Activated CD8-positive, alpha-beta memory T cell treated with anti-CD3 and anti-CD28 coated beads, Interleukin-2, amount 50 U/mL, for 4 hours (primary cell): ENCODE data around the gene DPYSL3.

Experiments used
- DNase-seq: peaks from one replicate; pipeline ENCODE4 v3.0.0-alpha.2; 2020

The DPYSL3 gene

DNA sequence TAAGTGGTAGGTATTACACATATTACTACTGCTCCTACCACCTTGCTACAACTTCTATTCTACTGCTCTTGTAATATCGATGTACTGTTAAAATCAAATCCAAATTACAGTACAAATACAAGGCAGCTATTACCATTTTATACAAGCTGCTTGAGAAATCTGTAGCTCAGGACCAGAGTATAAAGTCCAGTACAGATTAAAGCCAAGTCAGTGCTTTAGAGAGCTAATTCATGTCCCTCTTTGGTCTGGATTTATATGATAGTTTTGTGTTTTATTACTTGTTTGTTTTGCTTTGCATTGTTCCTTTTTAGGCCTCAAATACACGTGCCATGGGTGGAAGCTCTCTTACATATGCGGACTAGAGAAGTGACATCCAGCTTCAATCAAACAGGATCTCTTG, 75.8 kb downstream of the DPYSL3 start:
- DNase-seq, result no peak

- DNase-seq, result no peak
Observed at GRCh38 chr5:147432323-147432722, 77.5 kb downstream of the DPYSL3 start.

DNA sequence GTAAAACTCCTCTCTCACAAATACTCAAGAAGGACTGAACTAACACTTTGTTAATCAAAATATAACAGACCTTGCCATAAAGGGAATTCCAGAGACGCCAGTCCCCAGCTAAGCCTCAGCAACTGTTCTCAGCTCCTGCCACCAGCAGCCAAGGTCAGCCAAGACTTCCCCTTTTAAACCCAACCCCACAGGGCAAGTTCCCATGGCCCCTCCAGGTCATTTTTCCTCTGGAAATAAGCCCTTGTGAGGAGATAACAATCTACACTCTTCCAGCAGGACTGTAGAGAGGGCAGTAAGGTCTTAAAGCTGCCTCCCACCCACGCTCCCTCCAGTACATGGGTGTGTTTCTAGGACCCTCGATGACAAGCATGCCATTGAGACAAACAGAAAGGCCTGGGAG, 78.3 kb downstream of the DPYSL3 start:
- no peak for DNase-seq

DNA sequence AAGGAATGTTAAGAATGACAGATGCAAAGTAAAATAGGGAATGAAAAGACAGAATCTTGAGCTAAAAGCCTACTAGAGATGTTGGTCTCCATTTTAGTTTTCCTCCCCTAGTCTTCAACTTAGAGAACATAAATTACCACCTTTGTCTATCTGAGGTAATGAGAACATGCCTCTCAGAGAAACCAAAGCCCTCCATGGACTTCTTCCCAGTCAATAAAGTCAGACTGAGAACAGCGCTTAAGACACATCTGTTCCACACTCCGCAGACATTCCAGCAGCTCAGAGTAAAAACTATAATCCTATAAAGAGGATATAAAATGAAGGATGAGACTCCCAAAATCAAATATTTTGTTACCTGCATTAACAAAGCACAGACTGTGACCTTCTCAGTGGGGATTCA, 79.2 kb downstream of the DPYSL3 start:
- no peak for DNase-seq

- DNase-seq, result no peak
Observed at GRCh38 chr5:147427521-147428401, 82.1 kb downstream of the DPYSL3 start.

DNA sequence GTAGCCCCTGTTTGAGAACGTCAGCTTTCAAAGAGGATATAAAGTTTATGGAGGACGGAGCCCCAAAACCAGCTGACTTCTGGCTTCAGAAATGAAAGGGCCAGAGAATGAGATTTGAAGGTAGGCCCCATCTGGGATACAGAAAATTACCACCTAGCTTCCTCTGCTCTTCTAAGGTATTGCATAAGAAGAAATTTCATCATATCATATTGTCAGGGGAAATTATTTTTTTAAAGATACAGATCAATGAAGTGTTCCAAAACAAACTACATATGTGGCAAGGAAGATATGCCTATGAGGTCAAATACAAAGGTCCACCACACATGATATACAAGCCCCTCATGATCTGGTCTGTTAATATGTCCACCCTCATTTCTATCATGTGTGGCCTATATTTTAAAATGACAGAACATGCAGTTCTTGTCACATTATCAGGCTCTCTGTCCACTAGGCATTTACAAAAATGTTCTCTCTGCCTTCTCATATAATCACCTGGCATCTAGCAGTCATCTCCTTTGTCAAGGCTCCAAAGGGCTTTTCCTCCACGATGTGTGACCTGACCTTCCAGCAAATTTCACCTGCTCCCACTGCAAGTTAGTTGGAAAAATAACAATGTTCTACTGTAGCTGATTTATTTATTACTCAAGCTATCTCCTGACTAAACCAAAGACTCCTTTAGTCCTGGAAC, 83.1 kb downstream of the DPYSL3 start:
- no peak for DNase-seq

DNA sequence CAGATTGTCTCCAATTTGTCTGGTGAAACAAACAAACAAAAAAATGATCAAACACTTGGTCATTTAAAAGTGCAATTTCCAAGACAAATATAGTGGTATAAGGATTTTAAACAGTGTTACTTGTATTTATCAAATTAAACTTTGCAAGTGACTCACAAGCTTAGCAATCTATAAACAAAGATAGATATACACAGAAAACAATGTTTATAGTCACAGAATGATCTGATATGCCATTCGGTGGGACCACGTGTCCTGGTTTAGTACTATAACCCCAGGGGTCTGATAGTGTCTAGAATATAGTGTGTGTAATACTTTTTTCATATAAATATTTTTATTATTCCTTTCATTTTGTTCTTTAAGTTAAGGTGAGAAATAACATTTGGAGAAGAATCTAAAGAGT, 91.3 kb downstream of the DPYSL3 start:
- DNase-seq, result no peak

DNA sequence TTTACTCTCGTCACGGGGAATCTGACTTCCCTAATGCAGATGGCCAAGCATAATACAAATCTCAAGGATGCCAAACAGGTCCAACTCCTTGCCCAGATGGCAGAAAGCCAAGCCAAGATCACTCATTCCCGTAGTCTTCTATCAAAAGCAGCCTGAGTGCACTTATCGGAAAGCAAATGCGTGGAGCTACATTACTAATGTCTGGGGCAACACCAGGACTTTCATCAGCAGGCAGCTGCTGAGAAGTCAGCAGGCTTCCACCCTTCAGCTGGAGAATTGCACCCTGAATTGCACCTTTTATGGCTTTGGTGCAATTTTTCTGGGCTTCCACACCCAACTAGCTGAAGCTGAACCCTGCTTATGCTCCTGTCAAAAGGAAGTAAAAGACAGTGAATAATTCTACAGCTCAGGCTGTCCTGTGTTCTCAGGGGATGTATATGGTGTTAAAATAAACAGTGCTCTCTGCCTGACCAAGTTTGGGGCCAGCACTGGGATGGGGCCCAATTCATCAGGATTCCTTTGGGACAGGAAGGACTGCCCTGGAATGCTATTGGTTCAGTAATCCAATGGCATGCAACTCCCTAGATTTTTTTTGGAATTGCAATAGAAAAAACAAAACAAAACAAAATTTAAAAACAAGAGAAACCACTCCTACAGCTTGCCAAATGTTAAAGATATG, 92.6 kb downstream of the DPYSL3 start:
- no peak for DNase-seq

- DNase-seq, result no peak
Observed at GRCh38 chr5:147415651-147416050, 94.2 kb downstream of the DPYSL3 start.

DNA sequence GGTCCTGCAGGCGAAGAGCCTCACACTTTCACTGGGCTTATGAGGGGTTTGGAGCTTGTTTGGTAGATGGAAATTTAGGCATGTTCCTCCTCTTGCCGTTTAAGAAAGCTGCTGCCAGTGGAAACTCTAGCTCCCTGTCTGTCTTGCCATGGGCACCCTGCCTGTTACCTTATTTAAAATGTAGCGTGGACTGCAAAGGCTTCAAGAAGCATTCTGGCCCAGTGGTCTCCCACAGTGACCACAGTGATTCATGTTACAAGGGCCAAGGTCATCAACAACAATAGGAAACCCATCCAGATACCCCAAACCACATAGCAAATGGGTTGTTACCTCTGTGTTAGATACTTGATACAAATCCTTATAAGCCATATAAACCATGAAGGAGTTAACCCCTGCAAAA, 96.6 kb downstream of the DPYSL3 start:
- DNase-seq, result no peak

DNA sequence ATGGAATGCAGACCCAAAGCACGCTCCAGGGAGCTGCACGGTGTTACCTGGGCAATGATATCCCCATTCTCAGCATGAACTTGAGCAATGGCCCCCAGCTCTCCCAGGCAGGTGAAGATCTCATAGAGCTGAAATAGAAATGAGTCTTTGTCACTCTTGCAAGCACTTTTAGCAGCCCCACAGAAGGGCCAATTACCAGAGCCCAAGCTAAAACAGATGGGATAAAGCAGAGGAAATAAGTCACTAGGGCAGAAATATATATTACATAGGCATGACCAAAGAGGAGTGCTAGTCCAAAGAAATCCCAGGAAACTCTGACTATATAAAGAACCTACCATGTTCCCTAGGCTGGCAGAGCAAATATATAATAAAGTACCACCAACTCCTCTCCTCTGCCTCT, 97.3 kb downstream of the DPYSL3 start:
- no peak for DNase-seq

- no peak for DNase-seq
Observed at GRCh38 chr5:147411359-147412319, 98.2 kb downstream of the DPYSL3 start.

- DNase-seq, result no peak
Observed at GRCh38 chr5:147410496-147411358, 99.1 kb downstream of the DPYSL3 start.

DNA sequence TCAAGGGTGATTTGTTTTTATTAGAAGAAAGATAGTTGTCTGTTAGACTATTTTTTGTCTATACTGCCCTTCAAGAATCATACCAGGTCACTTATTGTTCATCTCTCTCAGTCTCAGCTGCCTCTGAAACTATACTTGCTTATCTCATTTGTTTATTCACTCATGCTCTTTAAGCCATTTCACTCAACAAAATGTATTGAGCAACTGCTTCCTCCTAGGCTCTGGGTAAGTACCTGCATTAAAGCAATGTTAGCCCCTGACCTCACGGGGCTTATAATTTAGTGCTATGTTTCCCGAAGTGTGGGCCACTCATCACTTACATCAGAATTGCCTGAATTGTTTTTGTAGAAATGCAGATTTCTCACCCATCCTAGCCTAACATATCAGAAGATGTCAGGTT, 100.9 kb downstream of the DPYSL3 start:
- no peak for DNase-seq

DNA sequence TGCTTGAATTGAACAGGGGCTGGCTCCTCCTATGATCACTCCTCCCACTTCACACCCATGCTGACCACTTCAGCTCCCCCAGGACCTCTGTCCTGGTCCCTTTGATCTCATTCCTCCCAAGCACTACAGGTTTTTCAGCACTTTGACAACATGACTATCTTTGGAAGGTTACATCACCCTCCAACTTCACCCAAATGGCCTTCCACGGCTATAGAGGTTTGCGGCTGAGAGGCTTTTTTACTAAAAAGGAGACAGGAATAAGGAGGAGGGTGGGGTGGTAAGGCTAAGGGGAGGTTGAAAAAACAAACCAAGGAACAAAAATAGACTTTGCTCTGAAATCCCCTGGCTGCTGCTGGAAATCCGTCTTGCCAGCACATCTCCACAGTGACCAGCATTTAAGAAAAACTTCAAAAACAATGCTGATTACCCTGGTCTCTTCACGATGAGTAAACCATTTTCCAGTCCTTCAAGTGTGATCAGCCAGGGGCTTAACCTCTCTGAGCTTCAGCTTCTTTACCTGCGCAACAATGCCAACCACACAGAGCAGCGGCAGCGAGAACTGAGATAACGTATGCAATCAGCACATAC, 102.7 kb downstream of the DPYSL3 start:
- no peak for DNase-seq

DNA sequence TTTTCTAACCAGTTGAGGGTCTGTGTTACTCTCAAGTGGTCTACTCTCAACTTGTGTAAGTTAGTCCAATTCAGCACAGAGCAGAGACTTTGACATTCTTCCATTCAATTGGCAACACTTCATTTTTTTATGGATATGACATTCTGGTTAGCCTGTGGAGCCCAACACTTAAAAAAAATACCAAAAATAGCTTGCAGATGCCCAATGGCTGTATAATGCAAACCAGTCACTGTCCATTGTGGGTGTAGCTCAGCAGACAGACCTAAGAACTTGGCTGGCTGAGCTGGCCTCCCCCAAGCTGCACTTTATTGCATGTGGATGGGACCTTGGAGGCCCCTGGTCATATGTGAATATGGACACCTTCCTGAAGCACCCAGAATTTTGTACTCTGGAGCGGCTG, 103.2 kb downstream of the DPYSL3 start:
- DNase-seq, result no peak

DNA sequence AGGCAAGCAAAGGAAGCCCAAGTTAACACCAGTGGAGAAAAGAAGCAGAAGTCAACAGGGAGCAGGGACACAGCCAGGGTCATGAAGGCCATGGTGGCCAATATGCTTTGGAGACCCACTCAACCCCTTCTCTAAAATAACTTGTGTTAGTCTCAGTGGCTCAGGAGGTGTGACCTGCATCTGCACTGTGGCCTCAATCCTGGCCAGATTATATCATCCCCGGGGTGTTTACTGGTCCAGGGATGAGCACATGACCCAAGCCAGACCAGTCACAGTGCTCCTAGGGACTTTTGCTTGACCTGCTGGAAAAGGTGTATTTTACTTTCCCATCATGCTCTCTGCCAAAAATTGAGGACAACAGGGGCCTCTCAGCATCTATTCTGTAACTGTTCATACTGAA, 105.2 kb downstream of the DPYSL3 start:
- no peak for DNase-seq

DNA sequence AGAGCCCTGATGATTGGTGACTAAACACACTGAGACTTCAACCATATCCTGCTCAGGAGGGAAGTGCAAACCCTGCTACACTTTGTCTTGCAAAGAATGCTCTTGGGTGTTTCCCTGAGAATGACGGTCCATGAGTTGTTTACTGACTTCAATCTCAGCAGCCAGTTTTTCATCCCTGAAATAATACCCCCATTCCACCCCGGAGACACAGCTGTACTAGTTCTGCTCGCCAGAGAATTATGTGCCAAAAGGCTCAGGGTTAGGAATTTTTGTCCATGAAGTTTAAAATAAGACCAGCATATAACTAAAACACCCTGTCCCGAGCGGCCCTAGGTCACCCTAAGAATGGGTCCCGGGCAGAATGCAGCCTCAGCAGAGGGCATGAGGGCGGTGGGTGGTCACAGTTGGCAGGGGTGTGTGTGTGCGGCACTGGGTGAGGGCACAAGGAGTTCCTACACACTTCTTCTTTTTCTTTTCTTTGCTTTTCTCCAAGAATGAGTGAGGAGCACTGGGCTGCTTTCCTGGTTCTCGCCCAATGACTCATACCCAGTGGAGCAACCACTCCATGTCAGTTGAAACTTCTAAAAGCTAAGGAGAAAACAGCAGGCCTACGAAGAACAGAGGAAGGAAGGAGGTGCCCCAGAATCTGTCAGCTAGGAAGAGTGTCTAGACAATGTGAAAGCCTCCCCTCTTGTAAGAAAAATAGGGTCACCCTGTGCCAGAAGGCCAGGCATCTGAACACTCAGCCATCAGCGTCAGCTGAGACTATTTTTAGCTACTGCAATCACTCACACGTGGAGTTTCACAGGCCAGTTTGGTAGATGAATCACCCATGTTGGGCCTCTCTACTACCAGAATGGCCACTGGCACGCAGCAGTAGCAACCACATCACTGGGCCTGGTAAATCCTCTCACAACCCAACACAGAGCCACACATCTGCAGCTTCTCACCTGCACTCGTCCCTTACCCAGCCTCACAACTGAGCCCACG, 105.9 kb downstream of the DPYSL3 start:
- no peak for DNase-seq

- no peak for DNase-seq
Observed at GRCh38 chr5:147400881-147401280, 109.0 kb downstream of the DPYSL3 start.
